Right lobe of liver (tissue), 4 donors: ENCODE measurements around the gene RNPS1.

Source experiments
- CTCF ChIP-seq, 4 donors: fragments of 200-600 bp in 3 of 4; fragments of 450-650 bp in 1 of 4; IDR thresholded peaks; one replicate each; pipeline versions ENCODE4 v1.5.1 to v1.8.0; 2016 to 2022; ENCODE audit warnings: antibody characterized with exemption in 4 of 4, mild to moderate bottlenecking in 2 of 4
- POLR2A ChIP-seq: fragments of 450-650 bp; IDR thresholded peaks from one replicate; pipeline ENCODE4 v1.6.1; 2017; ENCODE audit warnings: antibody characterized with exemption, mild to moderate bottlenecking
- donor health status: DM: no; HTN: no; CAD: no.
- donor health status: DM: no; HTN: no; CAD: no.
- donor health status: DM: no; HTN: yes; CAD: no.

GRCh38 chr16:2243781-2244180 is 24.1 kb downstream of the RNPS1 start:
- TF ChIP-seq CTCF (IDR thresholded peaks at IDR 0.05) (no peak), POLR2A (no peak)
